Measurements from ENCODE around the gene SPATA32. TPM values are rescaled to one million over a fixed set of nuclear protein-coding genes. Genes with fewer than 3 reads are reported as not detected.

SPATA32 gene
- total RNA-seq, 3 donors from 2014 or later: 0.44 TPM; not detected in 2

DNA sequence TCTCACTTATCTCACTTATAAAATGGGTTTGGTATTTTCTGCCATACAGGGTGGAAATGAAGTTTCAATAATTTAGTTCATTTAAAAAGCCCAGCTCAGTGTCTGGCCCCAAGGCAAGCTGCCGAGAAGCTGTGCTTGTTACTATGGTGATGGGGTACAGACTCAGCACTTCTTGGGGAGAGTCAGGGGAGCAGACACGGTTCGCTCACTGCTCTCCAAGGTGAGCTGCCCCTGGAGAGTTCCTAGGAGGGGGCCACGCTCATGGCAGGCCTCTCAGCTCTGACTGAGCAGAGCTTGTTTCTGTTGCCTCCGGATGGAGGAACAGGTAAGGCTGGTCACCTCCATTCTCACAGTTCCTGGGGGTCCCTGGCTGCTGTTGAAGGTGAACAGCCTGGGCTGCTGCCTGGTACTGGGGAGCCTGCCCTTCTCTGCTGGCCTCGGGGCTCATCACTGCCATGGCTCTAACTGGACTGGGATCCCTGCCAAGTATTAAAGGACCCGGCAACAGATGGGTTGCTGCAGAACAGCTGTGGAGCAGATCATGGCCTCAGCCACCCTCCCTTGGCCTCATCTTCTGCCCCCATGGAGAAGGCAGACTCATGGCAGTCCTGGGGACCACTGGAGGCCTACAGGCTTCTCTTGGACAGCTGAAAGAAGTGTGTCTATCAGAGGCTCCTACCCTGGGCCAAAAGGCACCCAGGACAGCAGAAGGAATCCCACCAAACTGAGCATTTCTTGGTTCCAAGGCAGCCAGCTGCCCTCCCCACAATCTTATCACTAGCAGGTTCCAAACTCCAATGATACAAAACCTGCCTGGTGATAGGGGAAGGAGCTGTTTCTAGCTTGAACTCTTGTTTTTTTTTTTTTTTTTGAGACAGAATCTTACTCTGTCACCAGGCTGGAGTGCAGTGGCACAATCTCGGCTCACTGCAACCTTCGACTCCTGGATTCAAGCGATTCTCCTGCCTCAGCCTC is 25.9 kb upstream of the SPATA32 start:
- TF ChIP-seq POLR2AphosphoS5 (IDR thresholded peaks at IDR 0.05) (no peak), POLR2A (IDR thresholded peaks at IDR 0.05) (no peak), CTCF (IDR thresholded peaks at IDR 0.05) (no peak)
- intact Hi-C loops (cut with DNase I; ENCODE audit: low total_unique reads): no loop called here
- no peak overlapping the region for H3K4me3 ChIP-seq
- H3K9me3 ChIP-seq: no peaks in the 10 kb centered on the region
- no peak for DNase-seq (ENCODE audit: low spot score in 2 of 2)
- H3K27me3 ChIP-seq: no peaks in the 10 kb centered on the region
- H3K4me1 ChIP-seq: peaks cover 8 to 37% of the 10 kb centered on the region in 2 donors
- H3K36me3 ChIP-seq: no peaks in the 10 kb centered on the region
- peak overlapping the region; percentile 20 to 81 for H3K27ac ChIP-seq

DNA sequence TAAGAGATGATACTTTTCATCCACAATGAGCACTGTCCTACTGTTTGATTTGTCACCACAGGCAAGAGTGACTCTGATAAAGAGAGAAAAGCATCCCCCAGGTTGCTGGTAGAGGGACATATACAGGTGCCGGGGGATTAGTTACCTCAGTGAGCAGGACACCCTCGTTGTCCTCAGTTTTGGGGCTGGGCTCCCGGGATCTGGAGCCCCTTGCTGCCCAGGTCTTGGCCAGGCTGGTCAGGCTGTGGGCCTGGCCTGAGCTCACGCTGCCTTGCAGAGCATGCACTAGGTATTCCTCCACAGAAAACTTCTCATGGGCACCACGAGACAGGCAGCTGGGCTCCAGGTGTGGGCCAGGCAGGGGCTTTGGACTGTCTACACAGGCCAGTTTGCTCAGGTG is 24.4 kb upstream of the SPATA32 start:
- intact Hi-C loops (cut with DNase I; ENCODE audit: low total_unique reads): no loop called here
- Histone ChIP-seq H3K27ac (no peak overlapping the region), H3K9me3 (no peaks in the 10 kb centered on the region), H3K4me3 (no peak overlapping the region), H3K27me3 (no peaks in the 10 kb centered on the region), H3K4me1 (peaks cover 5 to 24% of the 10 kb centered on the region in 2 donors), H3K36me3 (no peaks in the 10 kb centered on the region)
- DNase-seq (ENCODE audit: low spot score in 2 of 2): no peak
- no peak for TF ChIP-seq POLR2AphosphoS5 (IDR thresholded peaks at IDR 0.05)
- TF ChIP-seq CTCF (IDR thresholded peaks at IDR 0.05): no peak
- TF ChIP-seq POLR2A (IDR thresholded peaks at IDR 0.05): no peak

- no peaks in the 10 kb centered on the region for H3K9me3 ChIP-seq
- H3K4me1 ChIP-seq: peaks cover 5 to 12% of the 10 kb centered on the region in 2 donors
- intact Hi-C loops (cut with DNase I; ENCODE audit: low total_unique reads): no loop called here
- no peaks in the 10 kb centered on the region for H3K27me3 ChIP-seq
- H3K36me3 ChIP-seq: no peaks in the 10 kb centered on the region
- peak in 1 of 2 donors; percentile 91 for DNase-seq (ENCODE audit: low spot score in 2 of 2)
- peak overlapping the region; percentile 71 to 77 for H3K27ac ChIP-seq
- H3K4me3 ChIP-seq: no peak overlapping the region
- TF ChIP-seq POLR2A (IDR thresholded peaks at IDR 0.05) (no peak), POLR2AphosphoS5 (IDR thresholded peaks at IDR 0.05) (peak in 2 of 3 donors; percentile 29 to 67), CTCF (IDR thresholded peaks at IDR 0.05) (no peak)
These were observed 22.6 kb upstream of the SPATA32 start for GRCh38 chr17:45284176-45285140.

GRCh38 chr17:45283711-45284110 is 21.8 kb upstream of the SPATA32 start:
- TF ChIP-seq POLR2A (IDR thresholded peaks at IDR 0.05) (no peak), CTCF (IDR thresholded peaks at IDR 0.05) (no peak), POLR2AphosphoS5 (IDR thresholded peaks at IDR 0.05) (no peak)
- peaks cover 5 to 11% of the 10 kb centered on the region in 2 donors for H3K4me1 ChIP-seq
- intact Hi-C loops (cut with DNase I; ENCODE audit: low total_unique reads): no loop called here

More at GRCh38 chr17:45283711-45284110, 21.8 kb upstream of the SPATA32 start:
- Histone ChIP-seq H3K9me3 (no peaks in the 10 kb centered on the region), H3K36me3 (no peaks in the 10 kb centered on the region), H3K4me3 (no peak overlapping the region), H3K27ac (peak overlapping the region; percentile 71 to 77), H3K27me3 (no peaks in the 10 kb centered on the region)
- DNase-seq (ENCODE audit: low spot score in 2 of 2): no peak

Data from breast epithelium (tissue), 4 donors.